Measurements from ENCODE around the gene GOT1.

The GOT1 gene

GRCh38 chr10:99457813-99458212 is 27.4 kb upstream of the GOT1 start:
- TF ChIP-seq CTCF (IDR thresholded peaks at IDR 0.05; ENCODE audit: low read depth, low read length): no peak
- H3K4me3 ChIP-seq (ENCODE audit: low read depth, low read length): no peak overlapping the region

- TF ChIP-seq CTCF (IDR thresholded peaks at IDR 0.05; ENCODE audit: low read depth, low read length): no peak
- H3K4me3 ChIP-seq (ENCODE audit: low read depth, low read length): no peak overlapping the region
These were observed 26.5 kb upstream of the GOT1 start for GRCh38 chr10:99456931-99457288.

DNA sequence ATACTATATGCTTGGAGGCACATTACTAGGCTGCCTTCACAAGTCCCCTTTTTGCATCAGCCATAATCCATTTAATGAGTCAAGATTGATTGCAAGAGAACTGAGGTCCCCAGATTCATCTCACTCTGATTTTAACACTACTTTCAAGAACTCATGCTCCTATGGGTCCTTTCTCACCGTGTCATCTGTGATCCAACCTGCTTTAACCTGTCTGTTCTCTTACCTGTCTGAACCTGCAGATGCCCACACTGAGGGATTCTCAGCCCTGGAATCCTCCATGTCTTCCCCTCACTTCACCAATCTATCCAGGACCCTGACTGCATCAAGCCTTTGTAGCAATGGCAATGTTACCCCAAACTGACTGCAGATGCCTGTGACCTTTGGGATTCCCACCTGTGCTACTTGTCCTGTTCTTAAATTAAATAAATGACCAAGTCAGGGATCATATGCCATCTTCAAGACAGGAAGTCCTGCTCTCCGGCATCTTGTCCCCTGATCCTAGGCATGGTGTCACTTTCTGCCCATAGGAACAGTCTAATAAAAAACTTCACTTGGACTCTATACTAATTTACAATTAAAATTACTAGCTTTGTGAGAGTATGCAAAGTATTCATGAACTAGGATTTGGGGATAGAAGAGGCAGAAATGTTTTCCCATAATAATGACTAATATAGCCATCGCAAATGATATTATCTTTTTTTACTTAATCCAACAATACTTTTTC is 25.9 kb upstream of the GOT1 start:
- H3K4me3 ChIP-seq (ENCODE audit: low read depth, low read length): no peak overlapping the region
- no peak for TF ChIP-seq CTCF (IDR thresholded peaks at IDR 0.05; ENCODE audit: low read depth, low read length)

DNA sequence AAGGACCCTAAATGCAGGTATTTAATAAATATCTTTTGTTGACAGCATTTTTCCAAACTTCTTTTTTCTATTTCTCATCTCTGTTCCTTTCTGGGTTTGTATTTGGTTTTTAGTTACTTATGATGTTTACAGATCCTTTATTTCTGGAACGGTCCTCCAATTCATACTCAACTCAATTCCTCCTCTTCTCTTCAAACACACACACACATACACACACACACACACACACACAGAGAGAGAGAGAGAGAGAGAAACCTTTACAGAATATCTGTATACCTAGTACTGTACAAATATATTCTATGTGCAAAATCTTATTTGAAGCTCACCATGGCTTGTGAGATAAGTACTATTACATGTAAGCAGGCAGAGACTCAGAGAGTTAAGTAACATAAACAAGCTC is 21.6 kb upstream of the GOT1 start:
- no peak for TF ChIP-seq CTCF (IDR thresholded peaks at IDR 0.05; ENCODE audit: low read depth, low read length)
- H3K4me3 ChIP-seq (ENCODE audit: low read depth, low read length): no peak overlapping the region

- no peak overlapping the region for H3K4me3 ChIP-seq (ENCODE audit: low read depth, low read length)
- TF ChIP-seq CTCF (IDR thresholded peaks at IDR 0.05; ENCODE audit: low read depth, low read length): no peak
These were observed 21.0 kb upstream of the GOT1 start for GRCh38 chr10:99451499-99451788.

- no peak overlapping the region for H3K4me3 ChIP-seq (ENCODE audit: low read depth, low read length)
- no peak for TF ChIP-seq CTCF (IDR thresholded peaks at IDR 0.05; ENCODE audit: low read depth, low read length)
These were observed 20.4 kb upstream of the GOT1 start for GRCh38 chr10:99450624-99451498.

DNA sequence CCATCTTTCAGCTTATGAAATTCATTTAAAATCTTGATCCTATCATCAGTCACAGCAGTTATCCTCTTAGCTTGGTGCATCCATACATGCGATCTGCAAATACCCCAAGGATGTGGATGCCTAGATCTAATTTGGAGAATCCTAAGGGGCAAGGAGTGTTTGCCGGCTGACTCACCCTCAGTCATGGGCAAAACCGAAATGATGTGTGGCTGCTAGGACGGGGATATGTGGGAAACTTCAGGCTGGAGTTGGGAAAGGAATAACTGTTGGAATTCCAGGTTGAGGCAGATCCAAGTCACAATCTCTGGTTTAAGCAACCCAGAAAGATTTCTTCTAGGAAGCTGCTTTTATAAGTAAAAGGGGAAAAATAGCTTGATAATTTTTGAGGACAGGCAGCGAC is 19.7 kb upstream of the GOT1 start:
- TF ChIP-seq CTCF (IDR thresholded peaks at IDR 0.05; ENCODE audit: low read depth, low read length): no peak
- H3K4me3 ChIP-seq (ENCODE audit: low read depth, low read length): no peak overlapping the region
